Glutamatergic neuron (in vitro differentiated cells): ENCODE results near the gene CCDC43. TPM values are rescaled to one million over a fixed set of nuclear protein-coding genes. Genes with fewer than 3 reads are reported as not detected.

Source experiments
- DNase-seq: peaks from one replicate; pipeline ENCODE4 v3.0.0; 2022
- H3K27ac Mint-ChIP-seq: one replicate; pipeline ENCODE4 v1.8.0; 2020; ENCODE audit warnings: mild to moderate bottlenecking, mixed read lengths, inconsistent platforms; ENCODE audit not compliant: unreplicated experiment
- H3K27me3 Mint-ChIP-seq: one replicate; pipeline ENCODE4 v1.8.0; 2020; ENCODE audit warnings: mild to moderate bottlenecking, moderate library complexity, mixed read lengths, inconsistent platforms; ENCODE audit not compliant: unreplicated experiment
- H3K36me3 Mint-ChIP-seq: one replicate; pipeline ENCODE4 v1.8.0; 2020; ENCODE audit warnings: mild to moderate bottlenecking, mixed read lengths, inconsistent platforms; ENCODE audit not compliant: unreplicated experiment
- H3K4me1 Mint-ChIP-seq: one replicate; pipeline ENCODE4 v1.8.0; 2020; ENCODE audit warnings: mild to moderate bottlenecking, low read depth, mixed read lengths, inconsistent platforms; ENCODE audit not compliant: unreplicated experiment
- H3K4me3 Mint-ChIP-seq: one replicate; pipeline ENCODE4 v1.8.0; 2020; ENCODE audit warnings: mild to moderate bottlenecking, mixed read lengths, inconsistent platforms; ENCODE audit not compliant: unreplicated experiment
- H3K9me3 Mint-ChIP-seq: one replicate; pipeline ENCODE4 v1.8.0; 2020; ENCODE audit warnings: mild to moderate bottlenecking, moderate library complexity, mixed read lengths, inconsistent platforms; ENCODE audit not compliant: unreplicated experiment
- CTCF ChIP-seq: fragments of 200-600 bp; sonication (generic); IDR thresholded peaks from one replicate; pipeline ENCODE4 v1.5.0; 2021; ENCODE audit not compliant: partially characterized antibody, unreplicated experiment
- total RNA-seq: library from RNA; stranded (reverse); fragmentation: NEBNext Ultra II Directional; extraction: Animal tissue kit (Norgen Biotek cat#: 25700); gene quantifications from one replicate; pipeline ENCODE4 v1.2.1, GENCODE V29; 2021; ENCODE audit not compliant: unreplicated experiment

The CCDC43 gene
- total RNA-seq, 1 donor from 2014 or later: 22.9 TPM

GRCh38 chr17:44666006-44666405 is 23.6 kb downstream of the CCDC43 start:
- Mint-ChIP-seq H3K27ac (no peak overlapping the region), H3K4me1 (no peaks in the 10 kb centered on the region), H3K4me3 (no peak overlapping the region), H3K36me3 (no peaks in the 10 kb centered on the region), H3K9me3 (no peaks in the 10 kb centered on the region), H3K27me3 (peaks cover 2% of the 10 kb centered on the region)
- DNase-seq: no peak
- no peak for TF ChIP-seq CTCF

- TF ChIP-seq CTCF: no peak
- H3K36me3 Mint-ChIP-seq: no peaks in the 10 kb centered on the region
- no peak for DNase-seq
- H3K4me1 Mint-ChIP-seq: no peaks in the 10 kb centered on the region
- peaks cover 2% of the 10 kb centered on the region for H3K27me3 Mint-ChIP-seq
- H3K27ac Mint-ChIP-seq: no peak overlapping the region
- H3K4me3 Mint-ChIP-seq: no peak overlapping the region
- no peaks in the 10 kb centered on the region for H3K9me3 Mint-ChIP-seq
Measured at GRCh38 chr17:44664867-44665266, 24.7 kb downstream of the CCDC43 start.

GRCh38 chr17:44663095-44663494 is 26.5 kb downstream of the CCDC43 start:
- no peaks in the 10 kb centered on the region for H3K9me3 Mint-ChIP-seq
- no peaks in the 10 kb centered on the region for H3K27me3 Mint-ChIP-seq
- no peak overlapping the region for H3K27ac Mint-ChIP-seq
- no peaks in the 10 kb centered on the region for H3K4me1 Mint-ChIP-seq
- no peak for DNase-seq
- H3K36me3 Mint-ChIP-seq: no peaks in the 10 kb centered on the region
- H3K4me3 Mint-ChIP-seq: no peak overlapping the region
- no peak for TF ChIP-seq CTCF

- Mint-ChIP-seq H3K27ac (no peak overlapping the region), H3K4me1 (no peaks in the 10 kb centered on the region), H3K9me3 (no peaks in the 10 kb centered on the region), H3K36me3 (no peaks in the 10 kb centered on the region), H3K27me3 (peaks cover 5% of the 10 kb centered on the region), H3K4me3 (no peak overlapping the region)
- DNase-seq: no peak
- no peak for TF ChIP-seq CTCF
Measured at GRCh38 chr17:44661835-44662234, 27.7 kb downstream of the CCDC43 start.

- H3K4me3 Mint-ChIP-seq: peak within 1 kb of the TSS; percentile 64
- no peaks in the 10 kb centered on the region for H3K36me3 Mint-ChIP-seq
- DNase-seq: peak; percentile 45
- H3K27me3 Mint-ChIP-seq: peaks cover 12% of the 10 kb centered on the region
- no peaks in the 10 kb centered on the region for H3K4me1 Mint-ChIP-seq
- TF ChIP-seq CTCF: no peak
- H3K27ac Mint-ChIP-seq: no peak within 1 kb of the TSS
- peaks cover 2% of the 10 kb centered on the region for H3K9me3 Mint-ChIP-seq
Measured at GRCh38 chr17:44655983-44656710, 33.4 kb downstream of the CCDC43 start, which contains the start of gene MEIOC. Gene MEIOC, plus strand, starts transcription at chr17:44656468. Its CDS starts 146 bp downstream, at chr17:44656614.
